Choroid plexus epithelial cell (primary cell): ENCODE data around the gene DIO3.

Source experiments
- DNase-seq: peaks from one replicate; pipeline ENCODE4 v3.0.0-alpha.2; 2010; ENCODE audit warnings: low read depth
- H3K4me3 ChIP-seq: 2 replicates; pipeline ENCODE4 v1.5.1; 2011; ENCODE audit warnings: low read depth, mild to moderate bottlenecking, control low read depth, low read length, moderate library complexity
- TF ChIP-seq, protein P1 (sequence below): conservative IDR thresholded peaks from 2 replicates; pipeline ENCODE4 v1.5.1; 2011; ENCODE audit warnings: low read depth, mild to moderate bottlenecking, control low read depth, inconsistent platforms, low read length, moderate library complexity

DIO3 gene

DNA sequence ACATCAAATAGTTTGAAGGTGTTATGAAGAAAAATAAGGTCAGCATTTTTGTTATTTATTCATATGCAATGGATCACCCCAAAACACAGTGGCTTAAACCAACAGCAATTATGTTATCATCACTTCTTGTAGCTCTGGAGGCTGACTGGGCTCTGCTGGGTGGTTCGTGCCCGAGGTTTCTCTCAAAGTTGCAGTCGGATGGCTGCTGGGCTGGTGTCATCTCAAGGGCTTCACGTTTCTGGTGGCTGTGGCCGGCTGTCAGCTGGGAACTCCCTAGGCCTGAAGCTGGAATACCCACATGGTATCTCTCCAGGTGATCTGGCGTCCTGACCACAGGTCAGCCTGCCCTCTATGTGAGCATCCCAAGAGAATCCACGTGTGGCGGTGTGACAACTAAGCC is 12.0 kb downstream of the DIO3 start:
- no peak for DNase-seq
- TF ChIP-seq, protein P1, sequence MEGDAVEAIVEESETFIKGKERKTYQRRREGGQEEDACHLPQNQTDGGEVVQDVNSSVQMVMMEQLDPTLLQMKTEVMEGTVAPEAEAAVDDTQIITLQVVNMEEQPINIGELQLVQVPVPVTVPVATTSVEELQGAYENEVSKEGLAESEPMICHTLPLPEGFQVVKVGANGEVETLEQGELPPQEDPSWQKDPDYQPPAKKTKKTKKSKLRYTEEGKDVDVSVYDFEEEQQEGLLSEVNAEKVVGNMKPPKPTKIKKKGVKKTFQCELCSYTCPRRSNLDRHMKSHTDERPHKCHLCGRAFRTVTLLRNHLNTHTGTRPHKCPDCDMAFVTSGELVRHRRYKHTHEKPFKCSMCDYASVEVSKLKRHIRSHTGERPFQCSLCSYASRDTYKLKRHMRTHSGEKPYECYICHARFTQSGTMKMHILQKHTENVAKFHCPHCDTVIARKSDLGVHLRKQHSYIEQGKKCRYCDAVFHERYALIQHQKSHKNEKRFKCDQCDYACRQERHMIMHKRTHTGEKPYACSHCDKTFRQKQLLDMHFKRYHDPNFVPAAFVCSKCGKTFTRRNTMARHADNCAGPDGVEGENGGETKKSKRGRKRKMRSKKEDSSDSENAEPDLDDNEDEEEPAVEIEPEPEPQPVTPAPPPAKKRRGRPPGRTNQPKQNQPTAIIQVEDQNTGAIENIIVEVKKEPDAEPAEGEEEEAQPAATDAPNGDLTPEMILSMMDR, result no peak
- H3K4me3 ChIP-seq, result no peak overlapping the region

DNA sequence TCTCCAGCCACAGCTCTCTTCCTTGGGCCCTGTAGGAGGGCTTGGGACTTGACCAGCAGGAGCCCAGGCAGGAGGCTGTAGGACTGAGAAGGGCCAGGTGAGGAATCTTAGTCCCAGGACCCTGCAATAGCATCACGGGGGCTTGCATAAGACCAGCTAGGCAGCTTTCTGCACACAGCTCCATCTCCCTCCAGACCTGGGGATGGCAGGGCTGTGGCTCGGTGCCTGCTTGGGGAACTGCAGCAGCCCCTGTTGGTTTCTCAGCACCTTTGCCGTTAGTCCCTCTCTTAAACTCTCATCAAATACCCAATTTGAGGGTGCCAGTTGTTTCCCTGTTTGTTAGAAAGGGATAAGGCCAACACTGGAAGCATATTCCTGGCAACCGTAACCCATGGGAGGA is 14.3 kb downstream of the DIO3 start:
- TF ChIP-seq, protein P1, result no peak
- no peak overlapping the region for H3K4me3 ChIP-seq
- DNase-seq, result no peak

- TF ChIP-seq, protein P1, result no peak
- H3K4me3 ChIP-seq, result no peak overlapping the region
- DNase-seq, result no peak
Measured at GRCh38 chr14:101577221-101577909, 16.1 kb downstream of the DIO3 start.

- DNase-seq, result no peak
- TF ChIP-seq, protein P1, result no peak
- H3K4me3 ChIP-seq, result no peak overlapping the region
Measured at GRCh38 chr14:101578489-101578888, 17.2 kb downstream of the DIO3 start.

GRCh38 chr14:101579372-101580080 is 18.2 kb downstream of the DIO3 start:
- TF ChIP-seq, protein P1, result no peak
- DNase-seq, result no peak
- no peak overlapping the region for H3K4me3 ChIP-seq

GRCh38 chr14:101581806-101582205 is 20.5 kb downstream of the DIO3 start:
- TF ChIP-seq, protein P1, result no peak
- H3K4me3 ChIP-seq, result no peak overlapping the region
- no peak for DNase-seq

DNA sequence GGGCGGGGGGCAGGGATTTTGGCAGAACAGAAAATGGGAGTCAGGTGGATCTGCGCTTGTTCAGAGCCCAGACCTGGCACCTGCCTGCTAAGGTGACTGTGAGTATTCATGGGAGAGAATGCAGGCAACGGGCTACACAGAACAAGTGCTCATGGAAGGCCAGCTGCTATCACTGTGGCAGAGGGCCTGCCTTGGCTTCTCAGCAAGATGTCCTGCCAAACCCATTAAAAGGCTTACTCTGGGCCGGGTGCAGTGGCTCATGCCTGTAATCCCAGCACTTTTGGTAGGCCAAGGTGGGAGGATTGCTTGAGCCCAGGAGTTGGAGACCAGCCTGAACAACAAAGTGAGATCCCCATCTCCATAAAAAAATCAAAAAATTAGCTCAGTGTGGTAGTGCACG is 21.0 kb downstream of the DIO3 start:
- no peak for DNase-seq
- TF ChIP-seq, protein P1, result no peak
- no peak overlapping the region for H3K4me3 ChIP-seq
